ENCODE data around the gene TBX5. TPM values are rescaled to one million over a fixed set of nuclear protein-coding genes. Genes with fewer than 3 reads are reported as not detected.

Gene TBX5
- total and polyA plus RNA-seq, 9 donors = 0.04 to 0.23 (median 0.17) TPM; not detected in 5

DNA sequence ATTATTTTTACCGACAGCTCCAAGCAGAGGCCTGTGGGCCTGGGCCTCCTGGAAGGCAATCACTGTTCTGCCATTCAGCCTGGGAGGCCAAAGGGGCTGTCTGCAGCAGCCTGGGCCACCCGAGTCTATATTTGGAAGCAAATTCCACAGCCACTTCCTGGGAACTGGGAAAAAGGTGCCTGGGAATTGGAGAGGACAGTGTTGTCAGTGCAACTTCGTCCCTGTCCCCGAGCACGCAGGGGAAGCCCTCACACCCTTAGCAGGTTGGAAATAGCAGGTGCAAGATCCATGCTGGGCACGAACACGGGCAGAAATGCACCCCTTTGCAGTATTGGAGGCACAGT lies 9.6 kb upstream of the TBX5 start:
- TF ChIP-seq POLR2A (IDR thresholded peaks at IDR 0.05) (no peak), EP300 (IDR thresholded peaks at IDR 0.05) (no peak)
- TF ChIP-seq, protein P1, sequence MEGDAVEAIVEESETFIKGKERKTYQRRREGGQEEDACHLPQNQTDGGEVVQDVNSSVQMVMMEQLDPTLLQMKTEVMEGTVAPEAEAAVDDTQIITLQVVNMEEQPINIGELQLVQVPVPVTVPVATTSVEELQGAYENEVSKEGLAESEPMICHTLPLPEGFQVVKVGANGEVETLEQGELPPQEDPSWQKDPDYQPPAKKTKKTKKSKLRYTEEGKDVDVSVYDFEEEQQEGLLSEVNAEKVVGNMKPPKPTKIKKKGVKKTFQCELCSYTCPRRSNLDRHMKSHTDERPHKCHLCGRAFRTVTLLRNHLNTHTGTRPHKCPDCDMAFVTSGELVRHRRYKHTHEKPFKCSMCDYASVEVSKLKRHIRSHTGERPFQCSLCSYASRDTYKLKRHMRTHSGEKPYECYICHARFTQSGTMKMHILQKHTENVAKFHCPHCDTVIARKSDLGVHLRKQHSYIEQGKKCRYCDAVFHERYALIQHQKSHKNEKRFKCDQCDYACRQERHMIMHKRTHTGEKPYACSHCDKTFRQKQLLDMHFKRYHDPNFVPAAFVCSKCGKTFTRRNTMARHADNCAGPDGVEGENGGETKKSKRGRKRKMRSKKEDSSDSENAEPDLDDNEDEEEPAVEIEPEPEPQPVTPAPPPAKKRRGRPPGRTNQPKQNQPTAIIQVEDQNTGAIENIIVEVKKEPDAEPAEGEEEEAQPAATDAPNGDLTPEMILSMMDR (IDR thresholded peaks at IDR 0.05) = no peak
- no peaks in the 10 kb centered on the region for H3K4me1 ChIP-seq (ENCODE audit: insufficient read depth)
- H3K36me3 ChIP-seq = no peaks in the 10 kb centered on the region
- no peaks in the 10 kb centered on the region for H3K9me3 ChIP-seq
- no peak for DNase-seq
- no peak overlapping the region for H3K27ac ChIP-seq
- no peak overlapping the region for H3K4me3 ChIP-seq
- no peaks in the 10 kb centered on the region for H3K27me3 ChIP-seq
- intact Hi-C loops (cut with DNase I) = no loop called here
- 19 to 30% (median 24%) methylated on average over 7 of the region's 7 CpGs for WGBS, 3 donors

DNA sequence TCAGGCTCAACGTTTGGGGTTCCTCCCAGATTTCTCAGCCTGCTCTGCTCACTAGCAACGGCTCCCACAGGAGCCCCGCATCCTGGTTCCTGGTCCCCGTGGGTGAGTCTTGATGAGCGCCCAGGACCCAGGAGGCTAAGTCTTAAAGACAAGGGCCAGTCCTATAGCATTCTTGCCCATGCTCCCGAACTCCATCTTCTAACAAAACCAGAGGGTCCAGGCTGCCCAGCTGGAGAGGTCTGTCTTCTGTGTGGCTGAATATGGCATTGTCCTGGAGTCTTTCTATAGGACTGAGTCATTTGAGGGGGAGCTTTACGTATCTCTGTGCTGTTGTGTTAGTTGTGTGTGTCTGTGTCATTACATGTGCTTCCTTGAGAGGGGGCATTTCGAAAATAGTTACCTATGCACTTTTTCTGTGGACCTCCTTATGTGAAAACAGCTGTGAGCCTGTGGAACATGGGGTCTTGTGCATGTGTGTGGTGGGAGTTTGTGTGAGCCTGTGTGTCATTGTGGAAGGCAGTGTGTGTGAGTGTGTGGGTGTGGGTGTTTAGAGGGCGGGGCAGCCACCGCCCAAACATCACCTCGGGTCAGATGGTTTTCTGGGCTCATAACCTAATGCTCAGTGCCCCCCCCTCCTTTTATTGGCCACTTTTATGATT lies 9.1 kb upstream of the TBX5 start:
- no peaks in the 10 kb centered on the region for H3K4me1 ChIP-seq (ENCODE audit: insufficient read depth)
- H3K27ac ChIP-seq = no peak overlapping the region
- no peak for DNase-seq
- no peak overlapping the region for H3K4me3 ChIP-seq
- H3K36me3 ChIP-seq = no peaks in the 10 kb centered on the region
- intact Hi-C loops (cut with DNase I) = no loop called here
- no peaks in the 10 kb centered on the region for H3K9me3 ChIP-seq
- WGBS, 3 donors = 18 to 32% (median 27%) methylated on average over 11 of the region's 11 CpGs
- no peak for TF ChIP-seq EP300 (IDR thresholded peaks at IDR 0.05)
- TF ChIP-seq, protein P1 (IDR thresholded peaks at IDR 0.05) = no peak
- no peaks in the 10 kb centered on the region for H3K27me3 ChIP-seq

DNA sequence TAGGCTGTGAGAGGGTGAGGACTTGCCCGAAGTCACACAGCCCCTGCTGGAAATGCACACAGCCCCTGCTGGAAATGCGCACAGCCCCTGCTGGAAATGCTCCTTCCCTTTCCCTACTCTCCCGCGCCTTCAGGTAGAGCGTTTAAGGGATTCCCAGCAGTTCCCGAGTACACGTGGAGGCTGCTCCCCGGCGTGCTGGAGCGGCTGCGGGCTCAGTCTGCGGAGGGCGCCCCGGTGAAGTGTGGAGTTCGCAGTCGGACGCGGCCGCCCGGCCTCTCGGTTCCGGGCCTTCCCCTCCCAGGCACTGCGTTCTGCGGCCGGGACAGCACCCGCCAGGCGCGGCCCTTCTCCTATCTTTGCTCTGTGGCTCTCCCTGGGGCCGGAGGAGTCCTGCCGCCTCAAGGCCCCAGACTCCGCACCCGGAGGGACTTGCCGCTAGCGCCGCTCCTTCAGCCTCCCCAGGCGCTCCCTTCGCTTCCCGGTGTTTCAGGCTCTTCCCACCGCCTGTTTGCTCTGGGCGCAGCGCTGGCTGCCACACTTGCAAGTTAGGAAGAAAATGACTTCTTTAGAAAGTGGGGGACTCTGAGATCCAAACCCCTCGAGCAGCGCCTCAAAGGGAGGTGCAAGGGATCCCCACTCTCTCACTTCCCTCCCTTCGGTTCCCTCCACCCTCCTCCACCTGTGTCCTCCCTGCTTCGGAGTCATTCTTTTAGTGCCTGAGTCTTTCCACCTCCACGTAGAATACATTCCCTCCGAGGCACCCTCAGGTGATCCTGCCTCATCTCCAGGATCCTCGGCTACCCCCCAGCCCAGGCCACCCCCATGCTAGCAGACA lies 8.3 kb upstream of the TBX5 start:
- TF ChIP-seq, protein P1 (IDR thresholded peaks at IDR 0.05) = no peak
- TF ChIP-seq POLR2A (IDR thresholded peaks at IDR 0.05) = no peak
- no peak for TF ChIP-seq EP300 (IDR thresholded peaks at IDR 0.05)
- 2 to 3% (median 2%) methylated on average over 41 to 48 of the region's 48 CpGs for WGBS, 3 donors
- DNase-seq = no peak
- no peaks in the 10 kb centered on the region for H3K27me3 ChIP-seq
- no peak overlapping the region for H3K27ac ChIP-seq
- no peak overlapping the region for H3K4me3 ChIP-seq
- intact Hi-C loops (cut with DNase I) = no loop called here
- no peaks in the 10 kb centered on the region for H3K36me3 ChIP-seq
- no peaks in the 10 kb centered on the region for H3K9me3 ChIP-seq
- no peaks in the 10 kb centered on the region for H3K4me1 ChIP-seq (ENCODE audit: insufficient read depth)

DNA sequence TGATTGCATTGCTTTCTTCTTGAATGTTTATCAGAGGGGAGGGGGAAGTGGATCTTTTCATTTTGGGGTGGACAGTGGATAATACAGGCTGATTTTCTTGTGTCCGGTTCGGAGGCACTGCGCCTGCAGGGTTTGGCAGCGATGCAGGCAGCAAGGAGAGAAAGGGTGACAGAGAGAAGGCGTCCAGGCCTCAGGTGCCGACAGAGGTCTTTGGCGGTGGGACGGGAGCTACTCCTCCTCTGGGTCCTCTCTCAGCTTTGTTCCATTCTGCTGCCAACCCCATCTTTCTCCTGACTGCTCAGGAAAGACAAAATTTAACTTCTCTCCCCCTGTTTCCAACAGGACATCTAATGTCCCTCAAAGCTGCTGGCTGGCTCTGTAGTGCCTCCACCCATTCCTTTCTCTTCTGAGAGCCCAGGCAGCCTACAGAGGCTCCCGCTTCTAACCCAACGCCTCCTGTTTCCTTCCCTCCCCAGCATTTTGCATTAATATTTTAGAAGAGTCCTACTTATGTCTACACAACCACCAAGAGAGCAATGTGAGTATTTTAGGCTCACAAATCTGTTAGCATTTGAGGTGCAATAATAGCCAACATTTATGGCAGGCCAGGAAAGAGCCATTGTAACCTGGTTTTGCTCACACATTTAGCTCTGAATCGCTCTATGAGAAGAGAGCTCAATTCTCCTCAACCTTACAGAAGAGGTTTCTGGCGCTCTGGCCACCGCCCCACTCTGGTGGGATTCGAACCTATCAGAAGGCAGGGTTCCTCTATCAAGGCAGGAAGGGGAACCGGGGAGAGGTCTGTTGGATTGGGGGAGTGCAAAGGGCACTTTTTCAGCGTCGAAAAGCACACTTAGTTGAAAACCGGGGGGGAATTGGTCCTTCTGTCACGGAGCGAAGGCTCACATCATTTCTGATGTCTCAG lies 7.1 kb upstream of the TBX5 start:
- 3 to 5% (median 4%) methylated on average over 20 of the region's 20 CpGs for WGBS, 3 donors
- H3K4me1 ChIP-seq (ENCODE audit: insufficient read depth) = no peaks in the 10 kb centered on the region

More for the DNA sequence above, 7.1 kb upstream of the TBX5 start:
- Histone ChIP-seq H3K9me3 (no peaks in the 10 kb centered on the region), H3K27me3 (no peaks in the 10 kb centered on the region), H3K4me3 (no peak overlapping the region), H3K27ac (no peak overlapping the region), H3K36me3 (no peaks in the 10 kb centered on the region)
- DNase-seq = no peak
- intact Hi-C loops (cut with DNase I) = no loop called here
- TF ChIP-seq POLR2A (IDR thresholded peaks at IDR 0.05) (no peak), EP300 (IDR thresholded peaks at IDR 0.05) (no peak)
- TF ChIP-seq, protein P1 (IDR thresholded peaks at IDR 0.05) = no peak
